Keratinocyte (primary cell): ENCODE measurements around the gene RNPEPL1.

Experiments
- CTCF ChIP-seq, 3 experiments: IDR thresholded peaks in 1 of 3; conservative IDR thresholded peaks in 1 of 3; optimal IDR thresholded peaks in 1 of 3; 2 replicates in 2 of 3; 3 replicates in 1 of 3; pipeline versions ENCODE3 to v1.5.1; 2011; ENCODE audit warnings: low read length in 3 of 3, mild to moderate bottlenecking in 3 of 3, moderate library complexity in 2 of 3, control low read depth in 1 of 3, inconsistent platforms in 1 of 3; ENCODE audit not compliant: insufficient read depth in 2 of 3; ENCODE audit errors: extremely low read depth in 1 of 3
- EZH2 ChIP-seq: IDR thresholded peaks from one replicate; pipeline ENCODE4 v1.6.1; 2012; ENCODE audit warnings: inconsistent platforms, mild to moderate bottlenecking, low read length, moderate library complexity

GRCh38 chr2:240530181-240530580 lies 38.1 kb upstream of the RNPEPL1 start:
- no peak for TF ChIP-seq CTCF (optimal IDR thresholded peaks at IDR 0.05 in 1 of 3, IDR thresholded peaks at IDR 0.05 in 1 of 3, conservative IDR thresholded peaks at IDR 0.05 in 1 of 3; ENCODE audit: extremely low read depth in 1 of 3, insufficient read depth in 2 of 3, low read length in 3 of 3)
- no peak for TF ChIP-seq EZH2
